PC-9 (cell line): ENCODE results near the gene PDK4. TPM values are rescaled to one million over a fixed set of nuclear protein-coding genes. Genes with fewer than 3 reads are reported as not detected.

Source experiments
- Bru-seq: library from RNA; stranded (reverse); fragments of 400-500 nt; gene quantifications from one replicate; lab custom pipeline; 2021; lab: Mats Ljungman, UMichigan
- BruChase-seq, 2 experiments: library from RNA; stranded (reverse); fragments of 400-500 nt; gene quantifications; one replicate each; lab custom pipeline; 2021; lab: Mats Ljungman, UMichigan
- BruUV-seq: library from RNA; stranded (reverse); fragments of 400-500 nt; replicated peaks from 2 replicates; lab custom pipeline; 2021; lab: Mats Ljungman, UMichigan
- CTCF ChIA-PET: fragments of 300-600 bp; sonication (Branson Sonifier 250); formaldehyde crosslinking; loops from one replicate; lab custom pipeline; 2022; ENCODE audit warnings: antibody characterized with exemption; lab: Charles Lee
- POLR2A ChIA-PET: fragments of 300-600 bp; sonication (Branson Sonifier 250); formaldehyde crosslinking; loops from one replicate; lab custom pipeline; 2022; ENCODE audit warnings: antibody characterized with exemption; ENCODE audit not compliant: unreplicated experiment; lab: Charles Lee
- DNase-seq, 2 experiments: peaks; one replicate each; pipeline versions ENCODE4 v3.0.0 to v3.0.0-alpha.2; 2015 to 2022; ENCODE audit warnings: mixed read lengths in 1 of 2
- H2AFZ ChIP-seq: fragments of 200-600 bp; sonication (generic); 2 replicates; pipeline ENCODE4 v1.8.1; 2017; ENCODE audit warnings: antibody characterized with exemption
- H3F3A ChIP-seq: fragments of 200-600 bp; sonication (generic); 2 replicates; pipeline ENCODE4 v1.8.1; 2017; ENCODE audit warnings: antibody characterized with exemption, mild to moderate bottlenecking, low read depth; ENCODE audit not compliant: insufficient read depth
- H3K27ac ChIP-seq: fragments of 200-600 bp; sonication (generic); 2 replicates; pipeline ENCODE4 v1.6.1; 2016; ENCODE audit warnings: mixed run types
- H3K27me3 ChIP-seq: fragments of 200-600 bp; sonication (generic); 2 replicates; pipeline ENCODE4 v1.6.1; 2016; ENCODE audit warnings: low read depth, mixed run types; ENCODE audit not compliant: insufficient read depth
- H3K36me3 ChIP-seq: fragments of 200-600 bp; sonication (generic); 2 replicates; pipeline ENCODE4 v1.6.1; 2016; ENCODE audit warnings: low read depth, mixed run types
- H3K4me1 ChIP-seq: fragments of 200-600 bp; sonication (generic); replicated peaks from 2 replicates; pipeline ENCODE4 v1.6.1; 2016; ENCODE audit warnings: mixed run types; ENCODE audit not compliant: insufficient read depth
- H3K4me2 ChIP-seq: fragments of 200-600 bp; sonication (generic); 2 replicates; pipeline ENCODE4 v1.6.1; 2017; ENCODE audit warnings: mixed run types
- H3K4me3 ChIP-seq: fragments of 200-600 bp; sonication (generic); 2 replicates; pipeline ENCODE4 v1.6.1; 2016; ENCODE audit warnings: mixed run types
- H3K79me2 ChIP-seq: fragments of 200-600 bp; sonication (generic); 2 replicates; pipeline ENCODE4 v1.6.1; 2017; ENCODE audit warnings: low read depth, mixed run types
- H3K9me2 ChIP-seq: fragments of 200-600 bp; sonication (generic); 2 replicates; pipeline ENCODE4 v1.8.1; 2017; ENCODE audit warnings: mild to moderate bottlenecking; ENCODE audit not compliant: insufficient read depth
- H3K9me3 ChIP-seq: fragments of 200-600 bp; sonication (generic); 2 replicates; pipeline ENCODE4 v1.8.1; 2016; ENCODE audit warnings: low read depth; ENCODE audit not compliant: insufficient read depth
- H4K20me1 ChIP-seq: fragments of 200-600 bp; sonication (generic); 2 replicates; pipeline ENCODE4 v1.8.1; 2017; ENCODE audit not compliant: insufficient read depth
- EZH2 ChIP-seq: fragments of 200-600 bp; sonication (generic); IDR thresholded peaks from 2 replicates; pipeline ENCODE4 v1.8.0; 2017; ENCODE audit warnings: antibody characterized with exemption, low read depth
- intact Hi-C: fragments of 100-400 bp; cut with micrococcal nuclease; formaldehyde crosslinking; loops from one replicate; pipeline ENCODE4 v1.10.0; 2022; ENCODE audit not compliant: unreplicated experiment
- long read RNA-seq: library from polyadenylated mRNA; stranded (forward); transcript quantifications from one replicate; pipeline ENCODE4 v2.0.0, GENCODE V29; 2022
- total RNA-seq: library from RNA; stranded (reverse); gene quantifications from 2 replicates; pipeline ENCODE4 v1.2.3, GENCODE V29; 2021
- TF ChIP-seq, protein P1 (sequence below): fragments of 200-600 bp; sonication (generic); conservative IDR thresholded peaks from 2 replicates; pipeline ENCODE4 v1.6.1; 2017; ENCODE audit warnings: mixed run types, antibody characterized with exemption, mild to moderate bottlenecking, moderate library complexity

Gene PDK4
- 2.4 and 4.8 TPM in 2 replicates for total RNA-seq
- Bru-seq, nascent RNA: percentile 43 among the genes with signal in this experiment
- percentile 55 among the genes with signal in this experiment for BruChase-seq, experiment 1, labeled RNA remaining after a 2-hour chase
- percentile 58 among the genes with signal in this experiment for BruChase-seq, experiment 2, labeled RNA remaining after a 6-hour chase
- long read RNA-seq, transcript PDK4-201 (11 exons, 3,576 nt): major isoform, 5 of 5 reads
- long read RNA-seq, partial matches to known transcripts: 0 of 5 reads
- long read RNA-seq, other reads (novel, unspliced or antisense): 0 of 5 reads

DNA sequence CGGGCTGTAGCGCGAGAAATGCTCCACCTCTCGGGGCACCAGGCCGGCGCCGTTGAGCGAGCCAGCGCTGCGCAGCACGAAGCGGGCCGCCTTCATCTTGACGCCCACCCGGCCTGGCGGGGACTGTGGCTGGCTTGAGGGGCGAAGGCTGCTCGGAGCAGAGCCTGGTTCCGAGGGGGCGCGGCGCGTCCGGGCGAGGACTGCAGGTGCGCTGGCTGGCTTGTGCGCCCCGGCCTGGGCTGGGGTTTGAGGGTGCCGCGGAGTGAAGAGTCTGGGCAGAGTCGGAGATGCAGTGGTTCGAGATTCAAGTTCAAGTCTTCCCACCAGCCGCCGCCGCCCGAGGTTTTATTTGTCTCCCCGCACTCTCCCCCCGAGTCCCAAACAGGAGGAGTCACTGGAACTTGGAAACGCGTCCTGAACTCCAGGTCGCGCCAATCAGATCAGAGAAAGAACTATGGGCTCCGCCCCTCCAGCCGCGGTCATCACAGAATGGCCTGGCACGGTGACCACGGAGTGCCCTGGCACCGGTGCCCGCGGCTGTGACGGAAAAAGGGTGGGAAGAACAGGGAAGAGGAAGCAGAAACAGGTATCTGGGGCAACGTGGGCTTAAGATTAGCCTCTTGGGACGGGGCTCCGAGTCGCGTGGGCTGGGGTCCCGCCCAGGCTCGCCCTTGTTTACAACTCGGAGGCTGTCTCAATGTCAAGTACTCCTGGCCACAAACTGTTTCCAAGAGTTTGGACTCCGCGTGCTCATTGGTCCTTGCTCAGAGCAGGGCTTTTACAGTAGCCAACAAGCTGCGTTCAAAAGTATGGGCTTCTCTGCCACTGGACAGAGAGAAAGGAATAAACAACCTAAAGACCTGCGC is at the start of gene PDK4:
PDK4 (minus strand) TSS at position 319 of the 866 bp plus-strand sequence; CDS start at position 96, 223 bp downstream.
- Histone ChIP-seq H3K4me1 (peaks cover 13% of the 10 kb centered on the region), H2AFZ (peak within 1 kb of the TSS; percentile 94), H3K4me2 (peak within 1 kb of the TSS; percentile 77), H4K20me1 (no peaks in the 10 kb centered on the region), H3K79me2 (no peaks in the 10 kb centered on the region), H3F3A (no peaks in the 10 kb centered on the region; the same call in 1 of the 2 replicates), H3K4me3 (peak within 1 kb of the TSS; percentile 66), H3K9me2 (no peaks in the 10 kb centered on the region), H3K27me3 (no peaks in the 10 kb centered on the region), H3K36me3 (no peaks in the 10 kb centered on the region), H3K27ac (peak within 1 kb of the TSS; percentile 40), H3K9me3 (no peaks in the 10 kb centered on the region)
- no TSS peak for BruUV-seq
- intact Hi-C loops: loop anchor here (1.0 kb wide), 2 partner anchors 12 to 46 kb away; no protein-coding TSS in a partner anchor
- ChIA-PET CTCF (interaction anchor here (0.6 kb wide), 1 partner anchor 750 kb away, joined by 3 read pairs; no protein-coding TSS in a partner anchor), POLR2A (interaction anchor here (0.7 to 1.0 kb wide), 2 partner anchors 26 to 47 kb away, joined by 6 to 10 read pairs; no protein-coding TSS in a partner anchor)
- peak; percentile 71 to 84 for DNase-seq
- no peak for TF ChIP-seq EZH2

GRCh38 chr7:95642173-95642572 is 45.9 kb upstream of the PDK4 start:
- H3K9me3 ChIP-seq: no peaks in the 10 kb centered on the region
- no peaks in the 10 kb centered on the region for H3K9me2 ChIP-seq
- no peak overlapping the region for H2AFZ ChIP-seq
- no peak overlapping the region for H3K4me3 ChIP-seq
- H3K4me2 ChIP-seq: no peak overlapping the region
- ChIA-PET POLR2A (no interaction called here), CTCF (no interaction called here)
- no peaks in the 10 kb centered on the region for H3K79me2 ChIP-seq
- no peaks in the 10 kb centered on the region for H3K4me1 ChIP-seq
- TF ChIP-seq EZH2: no peak
- TF ChIP-seq, protein P1, sequence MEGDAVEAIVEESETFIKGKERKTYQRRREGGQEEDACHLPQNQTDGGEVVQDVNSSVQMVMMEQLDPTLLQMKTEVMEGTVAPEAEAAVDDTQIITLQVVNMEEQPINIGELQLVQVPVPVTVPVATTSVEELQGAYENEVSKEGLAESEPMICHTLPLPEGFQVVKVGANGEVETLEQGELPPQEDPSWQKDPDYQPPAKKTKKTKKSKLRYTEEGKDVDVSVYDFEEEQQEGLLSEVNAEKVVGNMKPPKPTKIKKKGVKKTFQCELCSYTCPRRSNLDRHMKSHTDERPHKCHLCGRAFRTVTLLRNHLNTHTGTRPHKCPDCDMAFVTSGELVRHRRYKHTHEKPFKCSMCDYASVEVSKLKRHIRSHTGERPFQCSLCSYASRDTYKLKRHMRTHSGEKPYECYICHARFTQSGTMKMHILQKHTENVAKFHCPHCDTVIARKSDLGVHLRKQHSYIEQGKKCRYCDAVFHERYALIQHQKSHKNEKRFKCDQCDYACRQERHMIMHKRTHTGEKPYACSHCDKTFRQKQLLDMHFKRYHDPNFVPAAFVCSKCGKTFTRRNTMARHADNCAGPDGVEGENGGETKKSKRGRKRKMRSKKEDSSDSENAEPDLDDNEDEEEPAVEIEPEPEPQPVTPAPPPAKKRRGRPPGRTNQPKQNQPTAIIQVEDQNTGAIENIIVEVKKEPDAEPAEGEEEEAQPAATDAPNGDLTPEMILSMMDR: no peak
- intact Hi-C loops: no loop called here
- no TSS peak for BruUV-seq
- H4K20me1 ChIP-seq: no peaks in the 10 kb centered on the region
- H3K27me3 ChIP-seq: no peaks in the 10 kb centered on the region
- no peaks in the 10 kb centered on the region; the same call in 1 of the 2 replicates for H3F3A ChIP-seq
- H3K36me3 ChIP-seq: no peaks in the 10 kb centered on the region
- no peak overlapping the region for H3K27ac ChIP-seq
- DNase-seq: no peak

GRCh38 chr7:95636140-95636940 is 40.0 kb upstream of the PDK4 start:
- H3K27ac ChIP-seq: no peak overlapping the region
- no peak overlapping the region for H2AFZ ChIP-seq
- no peak for DNase-seq
- no peaks in the 10 kb centered on the region for H4K20me1 ChIP-seq
- H3K27me3 ChIP-seq: no peaks in the 10 kb centered on the region
- TF ChIP-seq, protein P1: no peak
- no peak for TF ChIP-seq EZH2
- H3K4me2 ChIP-seq: no peak overlapping the region
- no peaks in the 10 kb centered on the region for H3K79me2 ChIP-seq
- ChIA-PET CTCF (no interaction called here), POLR2A (interaction anchor here (0.5 kb wide), 1 partner anchor 76 kb away, joined by 7 read pairs; no protein-coding TSS in a partner anchor)
- H3K4me3 ChIP-seq: no peak overlapping the region
- intact Hi-C loops: no loop called here
- no peaks in the 10 kb centered on the region for H3K36me3 ChIP-seq
- no TSS peak for BruUV-seq
- H3F3A ChIP-seq: no peaks in the 10 kb centered on the region
- peaks cover 6% of the 10 kb centered on the region; the same call in 1 of the 2 replicates for H3K4me1 ChIP-seq
- H3K9me3 ChIP-seq: no peaks in the 10 kb centered on the region
- no peaks in the 10 kb centered on the region for H3K9me2 ChIP-seq
